Activated T-cell treated with anti-CD3 and anti-CD28 coated beads for 48 hours (primary cell): ENCODE results near the gene BTG2.

Source experiments
- DNase-seq: peaks from one replicate; pipeline ENCODE4 v3.0.0-alpha.2; 2020; ENCODE audit warnings: low read depth

The BTG2 gene

DNA sequence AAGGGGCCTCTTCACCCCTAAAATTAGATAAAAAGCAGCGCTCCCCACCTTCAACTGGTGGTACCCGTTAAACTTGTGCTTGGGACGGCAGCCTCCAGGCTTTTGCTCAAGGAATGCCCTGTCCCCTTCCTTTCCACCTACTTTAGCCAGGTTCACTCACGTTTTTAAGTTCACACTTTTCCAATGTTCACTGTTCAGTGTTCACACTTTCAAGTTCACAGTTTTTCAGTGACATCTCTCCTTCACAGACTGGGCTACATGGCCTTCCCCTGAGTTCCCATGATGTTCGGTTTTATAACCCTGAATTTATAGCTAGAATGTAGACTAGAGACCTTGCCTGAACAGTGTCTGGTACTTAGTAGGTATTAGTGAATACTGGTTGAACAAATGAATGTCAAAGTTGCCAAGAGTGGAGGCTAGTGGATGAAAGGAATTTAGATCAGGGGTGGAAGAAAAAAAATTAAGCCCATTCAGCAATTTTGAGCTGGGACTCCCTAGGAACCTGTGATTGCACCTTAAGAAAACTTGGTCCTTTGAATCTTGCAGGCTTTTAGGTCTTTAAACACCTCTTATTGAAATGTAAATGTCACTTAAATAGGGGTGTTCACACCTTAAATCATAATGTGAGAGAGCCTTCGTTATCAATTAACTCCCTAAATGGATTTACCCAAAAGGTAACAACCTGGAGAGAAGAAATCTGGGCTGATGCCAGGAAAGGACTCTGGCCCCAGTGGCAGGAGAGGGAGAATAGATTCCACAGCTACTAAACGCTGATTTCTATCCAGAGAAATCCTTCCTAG lies 12.3 kb downstream of the BTG2 start:
- no peak for DNase-seq

DNA sequence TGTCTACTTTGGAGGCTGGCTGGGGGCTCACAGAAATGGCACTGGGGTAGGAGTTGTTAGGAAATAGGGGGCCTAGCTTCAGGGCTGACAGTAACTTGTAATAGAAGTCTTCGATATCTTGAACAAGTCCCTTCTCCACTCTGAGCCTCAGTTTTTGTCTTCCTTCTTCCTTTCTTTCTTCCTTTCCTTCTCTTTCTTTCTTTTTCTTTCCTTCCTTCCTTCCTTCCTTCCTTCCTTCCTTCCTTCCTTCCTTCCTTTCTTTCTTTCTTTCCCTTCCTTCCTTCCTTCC lies 12.9 kb downstream of the BTG2 start:
- DNase-seq = no peak

DNA sequence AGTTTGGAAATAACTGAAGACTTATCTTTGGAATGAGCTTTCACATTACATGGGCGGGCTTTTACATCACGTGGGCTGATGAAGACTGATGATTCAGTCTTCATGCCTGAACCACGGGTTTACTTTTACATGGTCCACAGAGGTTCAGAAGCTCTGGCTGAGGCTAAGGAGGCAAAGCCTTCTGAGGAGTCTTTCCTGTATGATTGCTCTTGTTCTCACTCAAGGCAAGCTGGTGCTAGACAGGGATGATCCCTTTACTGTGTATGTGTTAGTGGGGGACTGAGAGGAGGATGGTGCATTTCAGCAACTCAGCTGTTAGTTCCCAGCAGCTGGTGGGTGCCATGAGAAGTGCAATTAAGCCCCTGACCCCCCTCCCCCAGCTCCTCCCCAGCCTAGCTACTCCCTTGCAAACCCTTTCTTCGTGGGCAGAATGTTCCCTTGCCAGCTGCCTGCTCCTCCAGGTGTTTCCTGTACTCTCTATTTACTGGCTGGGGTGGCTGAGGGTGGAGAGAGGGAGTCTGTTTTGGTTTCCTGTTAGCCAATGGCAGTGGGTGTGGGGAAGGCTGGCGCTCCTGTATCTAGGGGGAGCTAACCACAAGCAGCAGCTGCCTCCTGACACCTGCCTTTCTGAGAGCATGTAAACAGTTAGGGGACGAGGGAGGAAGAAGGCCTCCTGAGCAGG lies 15.4 kb downstream of the BTG2 start:
- no peak for DNase-seq

DNA sequence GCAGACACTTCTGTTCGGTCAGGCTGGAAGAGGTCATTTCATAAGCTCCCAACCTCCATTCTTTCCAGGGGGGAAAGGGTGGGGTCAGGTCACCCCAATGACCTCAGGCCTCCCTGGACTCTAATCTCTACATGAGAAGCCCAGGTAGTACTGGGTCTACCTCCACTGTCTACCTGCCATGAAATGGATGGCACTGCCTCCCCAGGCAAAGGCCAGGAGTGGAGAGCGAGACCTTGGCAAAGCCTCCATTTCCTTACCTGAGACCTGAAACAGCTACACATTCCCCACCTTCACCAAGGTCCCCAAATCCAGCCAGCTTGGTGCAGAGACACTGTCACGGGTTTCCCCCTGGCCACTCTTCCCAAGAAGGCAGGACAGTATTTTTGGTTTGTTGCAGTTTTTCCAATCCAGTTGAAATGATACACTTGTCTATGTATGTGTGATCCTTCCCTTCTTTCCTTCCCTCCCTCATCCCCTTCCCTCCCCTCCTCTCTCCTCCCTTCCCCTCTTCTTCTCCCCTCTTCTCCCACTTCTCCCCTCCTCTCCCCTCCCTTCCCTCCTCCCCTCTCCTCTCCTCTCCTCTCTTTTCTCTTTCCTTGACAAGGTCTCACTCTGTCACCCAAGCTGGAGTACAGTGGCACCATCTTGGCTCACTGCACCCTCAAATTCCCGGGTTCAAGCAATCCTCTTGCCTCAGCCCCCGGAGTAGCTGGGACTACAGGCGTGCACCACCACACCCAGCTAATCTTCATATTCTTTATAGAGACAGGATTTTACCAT lies 16.1 kb downstream of the BTG2 start:
- no peak for DNase-seq

DNA sequence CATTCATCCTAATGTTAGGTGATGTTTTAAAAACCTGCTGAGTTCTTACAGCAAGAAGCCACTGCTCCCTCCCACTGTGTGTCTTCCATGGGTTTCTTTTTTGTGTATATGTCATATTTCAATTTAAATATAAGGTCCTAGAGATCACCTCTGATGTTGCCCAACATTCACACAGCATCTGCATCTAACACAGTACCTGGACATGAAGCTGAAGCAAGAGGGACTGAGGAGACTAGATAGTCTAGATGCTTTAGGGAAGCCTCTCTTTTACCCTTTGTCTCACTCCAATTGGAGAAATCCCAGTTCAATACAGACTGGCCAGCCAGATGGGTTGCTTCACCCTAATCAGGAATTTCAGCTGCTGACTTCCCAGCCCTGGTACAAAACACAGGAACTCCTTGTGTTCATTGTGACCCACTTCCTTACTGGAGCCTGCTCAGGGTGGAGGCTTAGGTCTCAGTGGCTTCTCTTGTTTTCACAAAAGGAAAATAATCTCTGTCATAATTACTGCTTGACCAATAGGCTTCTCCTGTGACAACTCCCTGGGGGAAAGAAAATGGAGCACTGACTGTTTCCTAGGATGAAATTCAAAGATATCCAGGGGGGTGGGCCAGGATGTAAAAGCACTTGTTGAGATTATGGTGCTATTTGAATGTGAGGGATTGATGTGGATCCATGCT lies 17.3 kb downstream of the BTG2 start:
- DNase-seq = no peak

DNA sequence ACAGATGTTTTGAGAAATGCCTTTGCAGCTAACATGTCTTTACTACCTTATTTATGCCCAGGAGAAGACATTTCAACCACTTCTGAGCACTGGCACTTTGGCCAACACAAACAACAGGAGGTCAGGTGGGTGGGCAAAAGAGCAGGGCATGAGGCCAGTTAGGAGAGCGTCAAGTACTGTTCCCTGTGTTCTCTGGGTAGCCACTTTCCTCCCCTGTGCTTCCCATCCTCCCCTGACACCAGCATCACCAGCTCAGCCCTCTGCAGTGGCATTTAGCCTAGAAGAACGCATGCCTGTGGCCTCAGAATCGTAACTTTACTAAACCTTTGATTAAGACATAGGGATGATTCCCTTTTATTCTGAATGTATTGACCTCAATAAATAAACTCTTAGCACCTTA lies 18.3 kb downstream of the BTG2 start:
- DNase-seq = no peak

DNA sequence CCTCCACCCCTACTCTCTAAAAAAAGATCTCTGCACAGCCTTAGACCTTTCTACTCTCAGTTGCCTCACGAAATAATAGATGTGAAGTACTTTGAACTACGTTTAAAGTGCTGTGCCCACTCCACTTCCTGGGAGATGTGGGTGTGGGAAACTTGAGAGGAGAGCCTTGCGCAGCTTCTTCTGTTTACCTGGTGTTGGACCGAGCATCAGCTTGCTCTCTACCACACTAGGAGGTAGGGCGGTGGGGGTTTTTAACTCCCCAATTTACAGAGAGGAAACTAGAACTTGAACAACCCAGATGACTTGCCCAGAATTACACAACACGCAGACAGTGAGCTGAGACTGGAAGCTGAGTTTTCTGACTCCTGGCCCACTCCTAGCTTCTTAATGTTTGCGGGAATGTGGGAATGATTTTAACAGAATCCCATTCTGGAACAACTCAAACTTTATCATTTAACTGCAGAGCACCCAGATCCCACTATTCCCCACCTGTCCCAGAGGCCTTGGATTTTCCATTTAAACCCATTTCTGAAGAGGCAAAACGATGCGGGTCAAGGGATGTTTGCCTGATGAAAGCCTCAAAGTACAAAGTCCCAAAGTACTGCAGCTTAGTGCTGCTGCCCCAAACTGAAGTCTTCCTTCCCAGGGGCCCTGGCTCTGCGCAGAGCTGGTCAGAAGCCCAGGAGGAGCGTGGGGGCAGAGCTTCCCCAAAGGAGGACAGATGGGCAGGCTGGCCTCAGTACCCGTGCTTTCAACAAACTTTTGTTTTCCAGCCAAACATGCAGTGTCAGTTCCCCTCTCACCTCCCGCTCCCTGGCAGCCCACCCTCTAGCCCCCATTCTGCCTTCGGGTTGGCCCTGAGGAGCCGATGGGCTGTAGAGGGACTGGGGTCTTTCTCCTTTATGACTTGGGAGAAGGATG lies 19.0 kb downstream of the BTG2 start:
- no peak for DNase-seq

DNA sequence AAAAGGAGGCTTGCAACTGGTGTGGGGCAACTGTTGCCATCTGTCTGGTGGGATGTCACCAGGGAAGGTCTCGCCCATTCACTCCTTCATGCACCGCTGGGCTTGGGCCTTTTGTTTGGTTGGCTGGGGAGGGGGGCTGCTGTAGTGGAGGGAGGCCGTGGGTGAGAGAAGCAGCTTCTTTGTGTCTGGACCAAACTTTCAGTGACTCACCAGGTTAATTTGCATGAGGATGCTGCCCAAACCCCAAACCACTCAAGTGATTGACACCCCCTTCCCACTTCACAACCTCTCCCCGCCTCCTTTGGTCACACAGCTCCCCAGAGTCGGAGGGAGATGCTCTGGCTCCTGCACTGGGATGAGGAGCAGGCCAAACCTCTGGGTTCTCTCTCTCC lies 19.7 kb downstream of the BTG2 start:
- peak; percentile 41 for DNase-seq

DNA sequence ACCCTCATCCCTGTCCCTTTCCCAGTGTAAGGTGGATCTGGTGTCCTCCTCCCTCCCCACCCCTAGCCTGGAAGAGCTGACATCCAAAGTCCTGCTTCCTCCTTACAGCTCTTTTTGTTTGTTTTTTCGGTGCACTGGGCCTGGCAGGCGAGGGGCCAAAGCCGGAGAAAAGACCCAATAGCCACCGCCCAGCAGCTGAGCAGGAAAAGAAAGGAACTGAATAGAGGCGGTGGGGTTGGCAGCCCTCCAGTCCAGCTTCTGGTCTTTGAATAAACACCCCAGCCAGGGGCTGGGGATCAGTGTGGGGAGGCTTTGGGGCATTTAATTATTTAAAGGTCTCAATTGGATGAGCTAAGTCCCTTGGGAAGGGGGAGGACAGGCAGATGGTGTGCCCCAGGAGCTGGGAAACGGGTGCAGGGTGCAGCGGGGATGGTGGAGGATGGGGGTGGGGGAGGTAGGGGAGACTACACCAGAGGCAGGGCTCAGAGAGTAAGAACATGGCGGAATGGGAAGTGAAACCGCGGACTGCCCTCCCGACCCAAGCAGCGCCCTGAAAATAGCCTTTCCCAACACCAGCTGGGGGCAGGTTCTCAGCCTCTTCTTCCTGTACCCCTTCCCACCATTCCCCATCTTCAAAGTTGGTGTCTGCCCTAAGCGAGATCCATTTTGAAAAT lies 20.2 kb downstream of the BTG2 start:
- no peak for DNase-seq

DNA sequence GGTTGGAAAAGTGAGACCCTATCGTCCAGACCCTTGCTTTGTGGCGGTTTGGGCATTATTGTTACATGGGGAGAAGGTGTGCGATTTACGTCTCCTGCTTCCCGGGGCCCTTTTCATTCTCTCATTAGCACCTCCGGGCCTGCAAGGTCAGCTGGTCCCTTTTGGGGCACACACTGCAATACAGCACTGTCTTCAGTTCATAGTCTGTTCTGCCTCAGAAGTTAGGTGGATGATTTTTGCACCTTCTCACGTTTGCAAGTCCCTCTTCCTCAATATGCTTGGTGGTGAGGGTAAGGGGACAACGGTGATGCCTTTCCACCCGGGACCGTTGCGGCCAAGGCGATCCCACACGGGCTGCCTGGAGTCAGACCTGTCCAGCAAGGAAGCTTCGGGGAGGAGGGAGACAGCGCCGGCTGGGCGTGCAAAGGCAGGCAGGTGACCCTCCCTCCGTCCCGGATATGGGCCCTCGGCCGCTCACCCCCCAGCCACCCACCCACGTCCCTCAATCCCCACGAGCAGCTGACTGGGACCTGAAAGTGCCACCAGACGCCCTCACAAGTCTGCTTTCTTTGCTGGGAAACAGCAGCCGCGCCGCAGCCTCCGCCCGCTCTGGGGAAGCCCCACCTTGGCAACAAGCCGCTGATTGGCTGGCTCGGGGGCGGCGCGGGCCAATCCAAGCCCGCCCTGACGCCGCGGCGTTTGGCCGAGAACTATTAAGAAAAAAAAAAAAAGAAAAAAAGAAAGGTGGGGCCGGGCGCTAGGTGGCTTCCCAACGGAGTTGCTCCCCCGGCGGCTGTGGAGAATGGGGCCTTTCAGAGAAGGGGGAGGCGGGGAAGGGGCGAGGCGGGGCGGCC lies 21.7 kb downstream of the BTG2 start:
- DNase-seq = peak; percentile 92

DNA sequence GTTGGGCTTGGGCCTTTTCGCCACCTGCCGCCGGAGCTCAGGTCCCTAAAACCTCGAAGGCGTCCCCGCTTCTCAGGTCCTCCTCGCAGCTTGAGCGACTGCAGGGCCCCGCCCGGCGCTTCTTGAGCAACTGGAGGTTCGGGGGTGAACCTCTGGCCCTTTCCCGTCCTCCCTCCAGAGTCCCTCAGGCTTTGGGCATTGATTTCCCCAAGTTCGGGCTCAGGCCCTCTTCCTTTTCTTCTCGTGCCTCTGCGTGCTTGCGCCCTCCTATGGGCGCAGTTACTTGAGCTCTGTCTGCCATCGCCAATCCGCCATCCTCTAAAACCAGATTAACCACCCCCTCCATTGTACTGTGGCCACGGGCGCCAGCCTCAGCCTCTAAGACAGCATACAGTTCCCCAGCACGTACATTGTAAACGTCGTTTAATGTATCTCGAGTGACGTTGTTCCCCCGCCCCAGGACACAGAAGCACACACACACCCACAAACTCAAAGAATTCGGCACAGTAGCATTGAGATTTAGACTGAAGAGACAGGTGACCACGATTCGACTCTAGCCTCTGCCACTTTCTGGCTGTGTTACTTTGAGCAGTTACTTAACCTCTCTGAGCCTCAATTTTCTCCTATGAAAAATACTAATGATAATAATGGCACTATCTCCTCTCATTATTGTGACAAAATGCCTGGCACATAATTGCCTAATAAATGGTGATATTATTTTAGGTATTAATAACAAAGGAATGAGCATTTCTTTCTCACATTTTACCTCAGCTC lies 22.6 kb downstream of the BTG2 start:
- peak; percentile 49 for DNase-seq

DNA sequence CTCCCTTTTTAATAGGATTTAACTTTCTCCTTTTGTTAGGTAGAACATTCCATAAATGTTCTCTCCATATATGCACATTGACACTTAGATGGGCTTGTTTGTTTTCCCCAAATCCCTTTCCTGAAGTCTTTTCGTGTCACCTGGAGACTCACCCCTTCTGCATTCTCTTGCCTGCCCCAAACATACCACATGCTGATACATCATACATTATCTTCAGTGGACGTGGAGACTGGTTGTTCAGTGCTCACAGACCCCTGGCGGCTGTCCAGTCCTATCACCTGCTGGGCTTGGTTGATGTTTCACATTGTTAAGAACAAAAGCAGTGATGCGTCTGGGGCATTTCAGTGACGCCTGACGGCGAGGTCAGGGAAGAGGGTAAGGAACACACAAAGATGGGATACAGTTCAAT lies 23.4 kb downstream of the BTG2 start:
- DNase-seq = no peak

DNA sequence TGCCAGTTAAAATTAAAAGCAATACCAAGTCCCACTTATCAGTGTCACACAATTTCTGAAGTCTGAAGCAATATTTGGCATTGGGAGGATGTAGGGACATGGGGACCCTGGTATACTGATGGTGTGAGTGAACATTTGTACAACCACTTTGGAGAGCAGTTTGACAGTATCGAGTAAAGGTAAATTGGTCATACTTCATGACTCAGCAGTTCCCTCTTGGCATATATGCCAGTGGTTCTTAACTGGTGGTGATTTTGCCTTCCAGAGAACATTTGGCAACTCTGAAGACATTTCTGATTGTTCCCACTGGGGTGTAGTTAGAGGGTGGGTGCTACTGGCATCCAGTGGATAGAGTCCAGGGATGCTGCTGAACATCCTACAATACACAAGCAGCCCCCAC lies 25.9 kb downstream of the BTG2 start:
- no peak for DNase-seq

DNA sequence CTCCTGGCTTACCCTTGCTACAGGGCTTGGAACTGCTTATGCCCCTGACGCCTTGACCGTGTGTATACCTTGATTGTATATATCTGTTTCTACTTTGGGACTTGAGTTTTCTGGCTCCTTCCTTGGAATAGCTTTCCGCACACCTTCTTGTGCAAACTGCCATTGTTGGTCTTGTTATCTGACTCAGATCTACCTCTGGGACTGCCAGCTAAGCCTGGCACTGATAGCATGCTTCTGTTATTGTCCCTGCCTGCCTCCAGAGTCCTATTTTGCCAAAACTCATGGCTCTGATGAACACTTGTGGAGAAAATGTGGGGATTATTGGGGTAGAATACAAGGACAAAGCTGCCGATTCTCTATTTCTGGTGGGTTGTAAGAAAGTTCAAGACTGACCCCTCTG lies 30.2 kb downstream of the BTG2 start:
- DNase-seq = no peak

DNA sequence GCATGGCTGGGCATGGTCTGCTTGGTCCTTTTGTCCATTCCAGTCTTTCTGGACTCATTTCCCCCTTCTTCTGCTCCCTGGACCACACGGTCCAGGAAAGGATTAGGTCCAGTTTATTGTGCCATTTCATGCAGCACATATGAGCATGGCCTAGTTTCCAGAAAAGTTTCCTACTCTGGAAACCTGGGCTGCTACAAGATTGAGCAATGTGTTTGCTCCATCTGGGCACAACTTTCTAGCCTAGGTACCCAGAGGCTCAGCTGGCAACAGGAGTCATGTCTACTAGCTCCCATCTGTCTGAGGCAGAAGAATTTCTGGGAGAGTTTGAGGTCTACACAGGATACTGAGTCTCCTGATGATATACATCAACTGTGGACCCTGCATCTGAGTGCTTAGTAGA lies 30.8 kb downstream of the BTG2 start:
- no peak for DNase-seq

DNA sequence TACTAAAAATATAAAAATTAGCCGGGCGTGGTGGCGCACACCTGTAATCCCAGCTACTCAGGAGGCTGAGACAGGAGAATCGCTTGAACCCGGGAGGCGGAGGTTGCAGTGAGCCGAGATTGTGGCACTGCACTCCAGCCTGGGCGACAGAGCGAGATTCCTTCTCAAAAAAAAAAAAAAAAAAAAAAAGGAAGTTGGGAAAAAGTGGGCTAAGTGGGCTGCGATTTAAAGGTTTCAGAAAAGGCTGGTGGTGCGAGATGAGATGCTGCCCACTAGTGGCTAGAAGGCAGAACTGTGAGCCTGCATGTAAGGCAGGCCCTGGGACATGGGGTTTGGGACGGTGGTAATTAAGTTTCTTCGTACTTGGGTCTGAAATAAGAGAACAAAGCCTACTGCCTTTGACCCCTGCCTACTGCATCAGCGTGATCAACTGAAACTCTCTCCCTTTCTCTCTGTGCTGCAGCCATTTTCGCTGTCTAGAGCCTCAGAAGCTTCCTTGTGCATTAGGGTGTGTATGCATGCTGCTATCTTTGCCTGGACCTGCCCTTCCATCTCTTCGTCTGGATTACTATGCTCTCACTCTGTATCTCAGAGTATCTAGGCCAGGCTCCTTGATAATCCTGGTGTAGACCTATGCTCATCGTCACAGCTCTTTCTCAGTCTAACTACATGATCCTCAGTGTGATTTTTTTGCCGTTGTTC lies 33.2 kb downstream of the BTG2 start:
- DNase-seq = peak; percentile 40

DNA sequence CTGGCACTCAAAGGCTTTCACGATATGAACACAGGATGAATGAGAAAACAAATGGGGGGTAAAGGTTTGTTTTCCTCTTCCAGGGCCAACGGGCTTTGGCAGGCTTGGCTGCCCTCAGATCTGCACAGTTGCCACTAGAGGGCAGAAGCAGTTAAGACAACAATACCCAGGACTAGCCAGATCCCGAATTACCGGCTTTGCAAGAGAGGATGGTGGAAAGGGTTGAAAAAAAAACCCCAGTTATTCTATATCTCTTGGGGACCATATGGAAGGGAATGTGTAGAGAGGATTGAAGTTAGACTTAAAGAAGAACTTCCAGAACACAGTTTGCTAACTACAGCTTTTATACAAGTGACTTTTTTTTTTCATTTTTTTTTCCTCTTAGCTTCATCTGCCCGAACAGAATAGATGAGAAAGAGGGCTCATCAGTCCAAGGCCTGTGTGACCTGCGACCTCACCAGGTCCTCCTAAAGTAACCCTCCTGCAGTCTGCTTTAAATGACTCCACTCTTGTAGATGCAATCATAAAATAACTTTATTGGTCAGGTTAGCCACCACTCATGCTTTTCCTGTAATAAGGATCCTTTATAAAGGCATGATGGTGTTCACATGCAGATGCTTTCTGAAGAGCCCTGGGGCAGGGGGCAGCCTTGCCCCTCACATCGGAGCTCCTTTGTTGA lies 34.9 kb downstream of the BTG2 start:
- peak; percentile 39 for DNase-seq
